H1 (cell line): ENCODE measurements around the gene HSPA4. TPM values are rescaled to one million over a fixed set of nuclear protein-coding genes. Genes with fewer than 3 reads are reported as not detected.

ENCODE experiments used
- CTCF ChIA-PET: fragments of 300-600 bp; sonication (Branson Sonifier 250); formaldehyde crosslinking; loops from one replicate; lab custom pipeline; 2021; ENCODE audit not compliant: partially characterized antibody; lab: Charles Lee
- POLR2A ChIA-PET: fragments of 300-600 bp; sonication (Branson Sonifier 250); formaldehyde crosslinking; loops from one replicate; lab custom pipeline; 2021; ENCODE audit warnings: inconsistent platforms; ENCODE audit not compliant: partially characterized antibody; lab: Charles Lee
- DNase-seq, 2 experiments: peaks; one replicate each; pipeline versions ENCODE4 v3.0.0 to v3.0.0-alpha.2; 2010 to 2022; ENCODE audit warnings: low spot score in 2 of 2, low read depth in 1 of 2, mixed read lengths in 1 of 2
- FAIRE-seq: peaks from 2 replicates; lab custom pipeline; 2011; peaks lifted over from hg19 to GRCh38; lab: Jason Lieb, UNC
- H2AFZ ChIP-seq: 2 replicates; pipeline ENCODE4 v1.8.1; 2012; ENCODE audit warnings: low read length, inconsistent platforms
- H2AK5ac ChIP-seq: 2 replicates; pipeline ENCODE4 v1.6.1; 2013; ENCODE audit warnings: low read depth, low read length
- H2BK120ac ChIP-seq: replicated peaks from 2 replicates; pipeline ENCODE3; 2013; ENCODE audit warnings: low read depth, low read length, inconsistent platforms
- H2BK12ac ChIP-seq: 2 replicates; pipeline ENCODE4 v1.6.1; 2013; ENCODE audit warnings: low read depth, low read length
- H2BK15ac ChIP-seq: 2 replicates; pipeline ENCODE4 v1.6.1; 2013; ENCODE audit warnings: low read length
- H2BK20ac ChIP-seq: 2 replicates; pipeline ENCODE4 v1.6.1; 2013; ENCODE audit warnings: low read length
- H2BK5ac ChIP-seq: 2 replicates; pipeline ENCODE4 v1.6.1; 2013; ENCODE audit warnings: low read depth, low read length
- H3K14ac ChIP-seq: 2 replicates; pipeline ENCODE4 v1.6.1; 2013; ENCODE audit warnings: inconsistent platforms; ENCODE audit not compliant: insufficient read length
- H3K18ac ChIP-seq: 2 replicates; pipeline ENCODE4 v1.6.1; 2013; ENCODE audit warnings: low read length; ENCODE audit errors: extremely low read depth
- H3K23ac ChIP-seq: 2 replicates; pipeline ENCODE4 v1.6.1; 2013; ENCODE audit warnings: inconsistent platforms; ENCODE audit not compliant: insufficient read length
- H3K23me2 ChIP-seq: 2 replicates; pipeline ENCODE4 v1.6.1; 2013; ENCODE audit warnings: low read depth, low read length
- H3K27ac ChIP-seq: 2 replicates; pipeline ENCODE4 v1.6.1; 2011; ENCODE audit warnings: low read depth, low read length, inconsistent platforms
- H3K27me3 ChIP-seq, 4 experiments: replicated peaks in 1 of 4; 1 replicate in 1 of 4; 2 replicates in 3 of 4; pipeline versions ENCODE4 v1.6.1 to v1.8.1; 2011 to 2013; ENCODE audit warnings: low read length in 3 of 4, mild to moderate bottlenecking in 3 of 4, inconsistent platforms in 2 of 4, mixed read lengths in 2 of 4, moderate library complexity in 1 of 4; ENCODE audit not compliant: control insufficient read depth in 3 of 4, insufficient read depth in 3 of 4; ENCODE audit errors: extremely low read depth in 1 of 4
- H3K36me3 ChIP-seq, 4 experiments: 2 replicates each; pipeline versions ENCODE4 v1.6.1 to v1.8.1; 2011 to 2013; ENCODE audit warnings: mild to moderate bottlenecking in 4 of 4, low read length in 3 of 4, moderate library complexity in 2 of 4, control low read depth in 1 of 4, inconsistent platforms in 1 of 4; ENCODE audit not compliant: insufficient read depth in 4 of 4, control insufficient read depth in 2 of 4
- H3K4ac ChIP-seq: replicated peaks from 2 replicates; pipeline ENCODE3; 2013; ENCODE audit warnings: low read length, low read depth, mixed read lengths, inconsistent platforms; ENCODE audit not compliant: insufficient read length
- H3K4me1 ChIP-seq, 4 experiments: replicated peaks in 1 of 4; 1 replicate in 1 of 4; 2 replicates in 3 of 4; pipeline versions ENCODE4 v1.6.1 to v1.8.1; 2011 to 2013; ENCODE audit warnings: low read length in 3 of 4, inconsistent platforms in 2 of 4, mixed read lengths in 1 of 4; ENCODE audit not compliant: insufficient read depth in 4 of 4, control insufficient read depth in 3 of 4
- H3K4me2 ChIP-seq, 2 experiments: 2 replicates each; pipeline versions ENCODE4 v1.6.1 to v1.8.1; 2011 to 2013; ENCODE audit warnings: low read depth in 2 of 2, low read length in 2 of 2, control low read depth in 1 of 2, inconsistent platforms in 1 of 2, mild to moderate bottlenecking in 1 of 2; ENCODE audit not compliant: insufficient read depth in 1 of 2
- H3K4me3 ChIP-seq, 4 experiments: fragments of 200-600, 300-600 bp in 1 of 4; sonication (generic), shearing (Covaris generic), sonication (Bioruptor Twin) in 1 of 4; 2 replicates each; pipeline versions ENCODE4 v1.5.1 to v1.8.1; 2011 to 2016; ENCODE audit warnings: low read length in 4 of 4, low read depth in 3 of 4, control low read depth in 2 of 4, inconsistent platforms in 2 of 4, mild to moderate bottlenecking in 2 of 4, mixed read lengths in 1 of 4, moderate library complexity in 1 of 4; ENCODE audit not compliant: insufficient read depth in 2 of 4; ENCODE audit errors: extremely low read depth in 1 of 4
- H3K56ac ChIP-seq: replicated peaks from 2 replicates; pipeline ENCODE3; 2013; ENCODE audit warnings: low read depth, mild to moderate bottlenecking, mixed read lengths, low read length, inconsistent platforms; ENCODE audit not compliant: insufficient read length
- H3K79me1 ChIP-seq: 2 replicates; pipeline ENCODE4 v1.6.1; 2013; ENCODE audit warnings: low read depth, low read length, control low read depth
- H3K79me2 ChIP-seq, 2 experiments: 2 replicates each; pipeline versions ENCODE4 v1.6.1 to v1.8.1; 2012 to 2013; ENCODE audit warnings: low read length in 2 of 2, mild to moderate bottlenecking in 2 of 2, inconsistent platforms in 1 of 2; ENCODE audit not compliant: insufficient read depth in 2 of 2, control insufficient read depth in 1 of 2
- H3K9ac ChIP-seq, 4 experiments: replicated peaks in 1 of 4; 1 replicate in 1 of 4; 2 replicates in 3 of 4; pipeline versions ENCODE4 v1.6.1 to v1.8.1; 2011 to 2013; ENCODE audit warnings: low read depth in 3 of 4, low read length in 3 of 4, control low read depth in 2 of 4, mild to moderate bottlenecking in 2 of 4, moderate library complexity in 2 of 4, inconsistent platforms in 1 of 4; ENCODE audit errors: extremely low read depth in 1 of 4
- H3K9me3 ChIP-seq, 2 experiments: 2 replicates each; pipeline versions ENCODE4 v1.6.1 to v1.8.1; 2012 to 2013; ENCODE audit warnings: mild to moderate bottlenecking in 2 of 2, moderate library complexity in 2 of 2, control low read depth in 1 of 2, inconsistent platforms in 1 of 2, low read depth in 1 of 2, low read length in 1 of 2, mixed read lengths in 1 of 2; ENCODE audit not compliant: insufficient read depth in 2 of 2
- H4K20me1 ChIP-seq, 2 experiments: replicated peaks in 1 of 2; 2 replicates each; pipeline versions ENCODE3 to v1.8.1; 2011 to 2013; ENCODE audit warnings: inconsistent platforms in 2 of 2, low read length in 2 of 2, mild to moderate bottlenecking in 1 of 2; ENCODE audit not compliant: insufficient read depth in 2 of 2, control insufficient read depth in 1 of 2
- H4K5ac ChIP-seq: 2 replicates; pipeline ENCODE4 v1.6.1; 2013; ENCODE audit warnings: low read length, low read depth, mixed read lengths, inconsistent platforms; ENCODE audit not compliant: insufficient read length
- H4K8ac ChIP-seq: 2 replicates; pipeline ENCODE4 v1.8.0; 2013; ENCODE audit warnings: mild to moderate bottlenecking, moderate library complexity, low read length, inconsistent platforms; ENCODE audit not compliant: insufficient read depth; ENCODE audit errors: extremely low read depth
- H4K91ac ChIP-seq: replicated peaks from 2 replicates; pipeline ENCODE3; 2013; ENCODE audit warnings: low read length, mixed read lengths, inconsistent platforms; ENCODE audit not compliant: insufficient read length
- CHD1 ChIP-seq: IDR thresholded peaks from 2 replicates; pipeline ENCODE4 v1.6.1; 2012; ENCODE audit warnings: low read depth, low read length, improper control_type of control experiment
- ZNF274 ChIP-seq: IDR thresholded peaks from 2 replicates; pipeline ENCODE4 v1.7.0; 2012; ENCODE audit warnings: low read length, borderline replicate concordance; ENCODE audit errors: extremely low read depth
- WGBS, 2 experiments: shearing (Covaris generic) in 1 of 2; methylation state at CpG; one replicate each; pipeline versions ENCODE4 v1.1.6 to v1.1.7; 2013 to 2015; ENCODE audit warnings: low lambda C conversion rate in 2 of 2, mixed read lengths in 2 of 2, inconsistent platforms in 1 of 2, low coverage in 1 of 2, missing lambda C conversion rate in 1 of 2; ENCODE audit not compliant: insufficient replicate concordance in 2 of 2, insufficient coverage in 1 of 2, insufficient read length in 1 of 2; ENCODE audit errors: extremely low coverage in 1 of 2, missing lambda C conversion rate in 1 of 2; 5-methylcytosine and 5-hydroxymethylcytosine counted together
- polyA plus RNA-seq, 7 experiments: library from polyadenylated mRNA; depleted of rRNA in 3 of 7; stranded (reverse) in 5 of 7; unstranded in 2 of 7; fragments of >200 nt in 5 of 7; fragments of 200-250 nt in 2 of 7; gene quantifications; 1 replicate in 5 of 7; 2 replicates in 1 of 7; 4 replicates in 1 of 7; pipeline versions ENCODE4 v1.2.1 to v1.2.3, GENCODE V29; 2011 to 2013; ENCODE audit warnings: missing spikeins in 2 of 7, mixed read lengths in 2 of 7
- total RNA-seq: library from RNA; stranded (reverse); fragmentation: NEBNext Ultra II Directional; extraction: Animal tissue kit (Norgen Biotek cat#: 25700); gene quantifications from 2 replicates; pipeline ENCODE4 v1.2.1, GENCODE V29; 2021
- TF ChIP-seq, protein P1 (sequence below): IDR thresholded peaks from 2 replicates; pipeline ENCODE4 v1.6.1; 2011; ENCODE audit warnings: low read length, improper control_type of control experiment
- TF ChIP-seq, protein P2 (sequence below), 3 experiments: IDR thresholded peaks; 1 replicate in 2 of 3; 2 replicates in 1 of 3; pipeline versions ENCODE4 v1.5.1 to v1.6.1; 2011; ENCODE audit warnings: low read length in 3 of 3, mild to moderate bottlenecking in 3 of 3, inconsistent platforms in 2 of 3, low read depth in 1 of 3, moderate library complexity in 1 of 3; ENCODE audit not compliant: insufficient read depth in 1 of 3; ENCODE audit errors: control extremely low read depth in 1 of 3

Gene HSPA4
- total and polyA plus RNA-seq, 2 of the 8 experiments (the other 6 are each of a cell fraction or from before 2014, with no cell fraction given) = 28.9 to 445 TPM

DNA sequence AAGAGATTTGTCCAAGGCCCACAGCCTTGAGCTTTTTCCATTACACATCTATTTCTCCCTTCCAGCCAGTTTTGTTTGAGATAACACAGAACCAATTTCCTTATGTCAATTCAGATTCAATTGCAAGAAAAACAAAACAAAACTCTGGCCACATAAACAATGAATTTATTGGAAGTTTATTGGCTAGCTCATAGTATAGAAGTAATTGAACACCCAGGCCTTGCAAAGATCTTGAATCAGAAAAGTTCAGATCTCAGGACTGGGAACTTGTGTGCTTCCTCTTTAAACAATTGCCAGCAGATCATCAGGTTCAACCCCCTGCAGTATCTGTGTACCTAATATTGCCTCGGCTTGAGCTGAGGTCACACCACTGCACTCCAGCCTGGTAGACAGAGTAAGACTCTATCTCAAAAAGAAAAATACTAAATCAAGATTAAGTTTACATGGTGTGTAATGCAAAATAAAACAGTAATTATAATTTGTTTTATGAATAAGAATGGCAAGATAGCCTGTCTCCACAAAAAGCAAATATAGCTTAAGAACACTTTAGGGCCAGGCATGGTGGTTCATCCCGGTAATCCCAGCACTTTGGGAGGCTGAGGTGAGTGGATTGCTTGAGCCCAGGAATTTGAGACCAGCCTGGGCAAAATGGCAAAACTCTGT is 21.3 kb upstream of the HSPA4 start:
- TF ChIP-seq, protein P1, sequence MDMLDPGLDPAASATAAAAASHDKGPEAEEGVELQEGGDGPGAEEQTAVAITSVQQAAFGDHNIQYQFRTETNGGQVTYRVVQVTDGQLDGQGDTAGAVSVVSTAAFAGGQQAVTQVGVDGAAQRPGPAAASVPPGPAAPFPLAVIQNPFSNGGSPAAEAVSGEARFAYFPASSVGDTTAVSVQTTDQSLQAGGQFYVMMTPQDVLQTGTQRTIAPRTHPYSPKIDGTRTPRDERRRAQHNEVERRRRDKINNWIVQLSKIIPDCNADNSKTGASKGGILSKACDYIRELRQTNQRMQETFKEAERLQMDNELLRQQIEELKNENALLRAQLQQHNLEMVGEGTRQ = no peak
- TF ChIP-seq, protein P2, sequence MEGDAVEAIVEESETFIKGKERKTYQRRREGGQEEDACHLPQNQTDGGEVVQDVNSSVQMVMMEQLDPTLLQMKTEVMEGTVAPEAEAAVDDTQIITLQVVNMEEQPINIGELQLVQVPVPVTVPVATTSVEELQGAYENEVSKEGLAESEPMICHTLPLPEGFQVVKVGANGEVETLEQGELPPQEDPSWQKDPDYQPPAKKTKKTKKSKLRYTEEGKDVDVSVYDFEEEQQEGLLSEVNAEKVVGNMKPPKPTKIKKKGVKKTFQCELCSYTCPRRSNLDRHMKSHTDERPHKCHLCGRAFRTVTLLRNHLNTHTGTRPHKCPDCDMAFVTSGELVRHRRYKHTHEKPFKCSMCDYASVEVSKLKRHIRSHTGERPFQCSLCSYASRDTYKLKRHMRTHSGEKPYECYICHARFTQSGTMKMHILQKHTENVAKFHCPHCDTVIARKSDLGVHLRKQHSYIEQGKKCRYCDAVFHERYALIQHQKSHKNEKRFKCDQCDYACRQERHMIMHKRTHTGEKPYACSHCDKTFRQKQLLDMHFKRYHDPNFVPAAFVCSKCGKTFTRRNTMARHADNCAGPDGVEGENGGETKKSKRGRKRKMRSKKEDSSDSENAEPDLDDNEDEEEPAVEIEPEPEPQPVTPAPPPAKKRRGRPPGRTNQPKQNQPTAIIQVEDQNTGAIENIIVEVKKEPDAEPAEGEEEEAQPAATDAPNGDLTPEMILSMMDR (IDR thresholded peaks at IDR 0.05; ENCODE audit: control extremely low read depth in 1 of 3, insufficient read depth in 1 of 3, low read depth in 1 of 3, low read length in 3 of 3) = no peak
- no peak for TF ChIP-seq ZNF274
- no peak for TF ChIP-seq CHD1
- no peak overlapping the region for H3K18ac ChIP-seq
- H3K4me3 ChIP-seq = no peak overlapping the region
- no peak overlapping the region for H4K91ac ChIP-seq
- H4K20me1 ChIP-seq = no peaks in the 10 kb centered on the region
- no peak overlapping the region for H4K5ac ChIP-seq
- no peak overlapping the region for H2BK20ac ChIP-seq
- no peak overlapping the region for H2AFZ ChIP-seq
- peaks cover 0 to 5% of the 10 kb centered on the region in 2 experiments; a peak in 1 of 4 replicates for H3K79me2 ChIP-seq
- FAIRE-seq = no peak
- no peaks in the 10 kb centered on the region for H3K36me3 ChIP-seq
- no peak overlapping the region for H2BK5ac ChIP-seq
- 98% methylated on average over 2 of the region's 2 CpGs; no CpG with 5 or more reads in 1 of the 2 experiments for WGBS, 2 experiments
- H3K23ac ChIP-seq = no peak overlapping the region
- H3K56ac ChIP-seq = no peak overlapping the region
- no peak overlapping the region for H3K4me2 ChIP-seq
- no peaks in the 10 kb centered on the region; a peak in 1 of 7 replicates for H3K4me1 ChIP-seq
- no peak for DNase-seq
- H3K9me3 ChIP-seq = no peaks in the 10 kb centered on the region
- no peaks in the 10 kb centered on the region for H3K27me3 ChIP-seq
- no peak overlapping the region for H4K8ac ChIP-seq
- no peak overlapping the region for H2BK12ac ChIP-seq
- ChIA-PET POLR2A (interaction anchor here (2.7 kb wide), 1 partner anchor 21 kb away, joined by 29 read pairs; the partner anchor contains the start of gene HSPA4), CTCF (interaction anchor here (0.5 to 1.3 kb wide), 3 partner anchors 13 to 604 kb away, joined by 3 to 4 read pairs (median 3); no protein-coding TSS in a partner anchor)
- no peaks in the 10 kb centered on the region for H3K23me2 ChIP-seq
- H3K4ac ChIP-seq = no peak overlapping the region
- H3K9ac ChIP-seq = no peak overlapping the region
- H2AK5ac ChIP-seq = no peak overlapping the region
- no peaks in the 10 kb centered on the region for H3K79me1 ChIP-seq
- no peak overlapping the region for H2BK15ac ChIP-seq
- H3K14ac ChIP-seq = no peak overlapping the region
- H3K27ac ChIP-seq = no peak overlapping the region
- H2BK120ac ChIP-seq = no peak overlapping the region
